Posterior cingulate gyrus (tissue), 11 donors: ENCODE data around the gene HCAR3.
"Not testable (repeated sequence)": the region's sequence is repeated elsewhere in the genome, so short reads cannot be mapped to it uniquely, and the experiment has no call there.

Experiments used
- DNase-seq, 10 donors: peaks; one replicate each; pipeline versions ENCODE4 v3.0.0 to v3.0.0-alpha.2; 2020 to 2021; ENCODE audit warnings: mixed read lengths in 3 of 10
- intact Hi-C: fragments of 100-400 bp; cut with DNase I; formaldehyde crosslinking; loops from one replicate; pipeline ENCODE4 v1.15.1; 2023

The HCAR3 gene

GRCh38 chr12:122716658-122717057 lies at the start of gene HCAR3:
Gene HCAR3 (minus strand): TSS chr12:122716811. CDS start chr12:122716737, 74 bp downstream.
- peak in 1 of 10 donors; percentile 62 for DNase-seq

GRCh38 chr12:122757568-122757967 lies 41.0 kb upstream of the HCAR3 start:
- intact Hi-C loops = loop anchor here (10.0 kb wide), 1 partner anchor 353 kb away; no protein-coding TSS in a partner anchor
- DNase-seq = no peak

More at GRCh38 chr12:122716658-122717057, at the start of gene HCAR3:
- intact Hi-C loops = not testable (repeated sequence)

- intact Hi-C loops = loop anchor here (10.0 kb wide), 1 partner anchor 350 kb away; no protein-coding TSS in a partner anchor
- DNase-seq = no peak
These were observed 38.2 kb upstream of the HCAR3 start for GRCh38 chr12:122754790-122755189.

GRCh38 chr12:122753319-122753650 lies 36.7 kb upstream of the HCAR3 start:
- no peak for DNase-seq
- intact Hi-C loops = loop anchor here (10.0 kb wide), 1 partner anchor 348 kb away; no protein-coding TSS in a partner anchor

GRCh38 chr12:122752464-122753318 lies 36.1 kb upstream of the HCAR3 start, which contains the start of gene DENR:
Gene DENR (plus strand): TSS chr12:122752824. CDS start chr12:122753702, 878 bp downstream.
- DNase-seq = peak; percentile 94 to 99 (median 96)
- intact Hi-C loops = loop anchor here (1.0 to 10.0 kb wide), 3 partner anchors 115 to 348 kb away; partner anchors contain the start of gene KNTC1

- intact Hi-C loops = loop anchor here (10.0 kb wide), 1 partner anchor 346 kb away; no protein-coding TSS in a partner anchor
- not testable (repeated sequence) for DNase-seq
These were observed 34.3 kb upstream of the HCAR3 start for GRCh38 chr12:122750781-122751515.

- intact Hi-C loops = loop anchor here (10.0 kb wide), 1 partner anchor 345 kb away; no protein-coding TSS in a partner anchor
- no peak for DNase-seq
These were observed 33.1 kb upstream of the HCAR3 start for GRCh38 chr12:122749569-122750332.

GRCh38 chr12:122747224-122748135 lies 30.9 kb upstream of the HCAR3 start:
- intact Hi-C loops = no loop called here
- DNase-seq = no peak

- intact Hi-C loops = no loop called here
- peak in 1 of 10 donors; percentile 17 for DNase-seq
These were observed 27.4 kb upstream of the HCAR3 start for GRCh38 chr12:122743895-122744525.

GRCh38 chr12:122740351-122740750 lies 23.7 kb upstream of the HCAR3 start:
- no peak for DNase-seq
- intact Hi-C loops = no loop called here

GRCh38 chr12:122738571-122738970 lies 22.0 kb upstream of the HCAR3 start:
- intact Hi-C loops = no loop called here
- DNase-seq = no peak

- intact Hi-C loops = no loop called here
- DNase-seq = no peak
These were observed 16.0 kb upstream of the HCAR3 start for GRCh38 chr12:122732611-122733010.

- intact Hi-C loops = no loop called here
- no peak for DNase-seq
These were observed 15.6 kb upstream of the HCAR3 start for GRCh38 chr12:122732170-122732569.

GRCh38 chr12:122730215-122731014 lies 13.8 kb upstream of the HCAR3 start, which contains the start of gene HCAR1:
Gene HCAR1 (minus strand): TSS chr12:122730844. CDS start chr12:122730339, 505 bp downstream.
- peak in 1 of 10 donors; percentile 64 for DNase-seq
- intact Hi-C loops = no loop called here

GRCh38 chr12:122729583-122730214 lies 13.1 kb upstream of the HCAR3 start:
- intact Hi-C loops = no loop called here
- peak in 1 of 10 donors; percentile 65 for DNase-seq

- no peak for DNase-seq
- intact Hi-C loops = no loop called here
These were observed 9.5 kb upstream of the HCAR3 start for GRCh38 chr12:122726080-122726558.

GRCh38 chr12:122725452-122726079 lies 9.0 kb upstream of the HCAR3 start:
- intact Hi-C loops = no loop called here
- no peak for DNase-seq
